HepG2 (cell line): Measurements from ENCODE around the gene DIAPH1. TPM values are rescaled to one million over a fixed set of nuclear protein-coding genes. Genes with fewer than 3 reads are reported as not detected.

ENCODE experiments used
- MNT ChIP-seq: fragments of 450-650 bp; IDR thresholded peaks from 2 replicates; pipeline ENCODE4 v1.6.1; 2016
- MXD1 ChIP-seq: sonication (generic); formaldehyde crosslinking; IDR thresholded peaks from 2 replicates; pipeline ENCODE4 v1.4.0; 2020; ENCODE audit warnings: mild to moderate bottlenecking, missing genetic modification reagents
- NFATC3 ChIP-seq: sonication (generic); formaldehyde crosslinking; IDR thresholded peaks from 2 replicates; pipeline ENCODE4 v1.5.1; 2020; ENCODE audit warnings: mild to moderate bottlenecking, missing genetic modification reagents
- TAF1 ChIP-seq: sonication (generic); formaldehyde crosslinking; IDR thresholded peaks from 2 replicates; pipeline ENCODE4 v1.4.0; 2020; ENCODE audit warnings: missing genetic modification reagents
- TOPORS ChIP-seq: sonication (generic); formaldehyde crosslinking; IDR thresholded peaks from 2 replicates; pipeline ENCODE4 v1.8.0; 2023; ENCODE audit warnings: mild to moderate bottlenecking, missing genetic modification reagents
- ZBTB25 ChIP-seq: IDR thresholded peaks from 2 replicates; pipeline ENCODE4 v1.6.1; 2018; ENCODE audit warnings: missing genetic modification reagents
- ZBTB43 ChIP-seq: sonication (generic); formaldehyde crosslinking; conservative IDR thresholded peaks from 2 replicates; pipeline ENCODE4 v1.4.0; 2020; ENCODE audit warnings: missing genetic modification reagents
- ZMAT3 ChIP-seq: sonication (generic); formaldehyde crosslinking; conservative IDR thresholded peaks from 2 replicates; pipeline ENCODE4 v1.7.0; 2021; ENCODE audit warnings: missing genetic modification reagents
- ZNF207 ChIP-seq: fragments of 450-650 bp; IDR thresholded peaks from 2 replicates; pipeline ENCODE4 v1.6.1; 2016; ENCODE audit warnings: antibody characterized with exemption, borderline replicate concordance
- ZNF280D ChIP-seq: sonication (generic); formaldehyde crosslinking; IDR thresholded peaks from 2 replicates; pipeline ENCODE4 v1.5.1; 2020; ENCODE audit warnings: mild to moderate bottlenecking, missing genetic modification reagents
- ZNF589 ChIP-seq: sonication (generic); formaldehyde crosslinking; conservative IDR thresholded peaks from 2 replicates; pipeline ENCODE4 v1.8.0; 2022; ENCODE audit warnings: mild to moderate bottlenecking, moderate library complexity, missing genetic modification reagents
- ZNF646 ChIP-seq: sonication (generic); formaldehyde crosslinking; IDR thresholded peaks from 2 replicates; pipeline ENCODE4 v1.9.0; 2021; ENCODE audit warnings: mild to moderate bottlenecking, missing genetic modification reagents
- polyA plus RNA-seq, 8 experiments: library from polyadenylated mRNA; depleted of rRNA in 3 of 8; stranded (reverse) in 7 of 8; unstranded in 1 of 8; fragments of >200 nt; fragmentation: Illumina TruSeq in 4 of 8; extraction: Trizol in 4 of 8; gene quantifications; 2 replicates each; pipeline versions ENCODE4 v1.2.1 to v1.2.3, GENCODE V29; 2011 to 2016; ENCODE audit warnings: low read depth in 4 of 8, missing spikeins in 1 of 8, mixed read lengths in 1 of 8; ENCODE audit not compliant: insufficient read depth in 1 of 8
- total RNA-seq, 5 experiments: library from RNA; depleted of rRNA; stranded (reverse); fragments of >200 nt; fragmentation: Illumina TruSeq; extraction: Trizol; gene quantifications; 2 replicates each; pipeline ENCODE4 v1.2.3, GENCODE V29; 2016; ENCODE audit warnings: low read depth in 1 of 5

Gene DIAPH1
- total and polyA plus RNA-seq, 2 of the 13 experiments (the other 11 are each of a cell fraction or from before 2014, with no cell fraction given), result 25.1 to 33.9 TPM

- peak; percentile 57; the same call in 1 of the 2 replicates for TF ChIP-seq ZBTB25 (CRISPR knock-in tag)
- peak; percentile 64; the same call in 1 of the 2 replicates for TF ChIP-seq TAF1 (CRISPR knock-in tag)
- TF ChIP-seq NFATC3 (CRISPR knock-in tag), result 0 out of 2 replicates have a peak, but pooled peaks have one; percentile 63
- TF ChIP-seq MNT, result peak; percentile 93
- TF ChIP-seq ZNF280D (CRISPR knock-in tag), result peak; percentile 78; the same call in 1 of the 2 replicates
- peak; percentile 97 for TF ChIP-seq MXD1 (CRISPR knock-in tag)
- TF ChIP-seq ZMAT3, result peak; percentile 86; the same call in 1 of the 2 replicates
- TF ChIP-seq ZNF207, result no peak
- no peak for TF ChIP-seq ZBTB43 (CRISPR knock-in tag)
- no peak for TF ChIP-seq TOPORS (CRISPR knock-in tag)
- no peak for TF ChIP-seq ZNF646
- 0 out of 2 replicates have a peak, but pooled peaks have one; percentile 46 for TF ChIP-seq ZNF589 (CRISPR knock-in tag)
Measured at GRCh38 chr5:141618804-141619554, at the start of gene DIAPH1 (continued).
